GM18858 (cell line): ENCODE results near the gene TTI1.

Source experiments
- ATAC-seq: cut with Tn5 transposase; IDR thresholded peaks from one replicate; pipeline ENCODE4 v1.9.1; 2021; ENCODE audit not compliant: unreplicated experiment

Gene TTI1

DNA sequence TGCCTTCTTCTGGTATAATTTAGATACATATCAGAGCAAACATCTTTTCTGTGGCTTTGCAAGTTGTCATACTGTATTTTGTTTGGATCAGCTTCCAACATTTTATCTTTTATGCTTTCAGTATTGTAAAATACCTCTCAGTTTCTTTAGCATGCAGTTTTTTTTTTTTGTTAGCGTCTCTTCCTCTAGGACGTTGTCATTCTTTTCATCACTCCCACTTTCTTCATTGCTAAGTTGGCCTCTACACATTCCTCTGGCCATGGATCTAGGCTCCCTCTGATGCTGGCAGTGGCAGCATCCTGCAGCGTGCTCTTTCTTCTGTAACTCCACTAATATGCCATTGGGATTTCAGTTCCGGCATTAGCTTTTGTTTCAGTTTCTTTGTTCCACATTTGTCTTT, 22.0 kb upstream of the TTI1 start:
- ATAC-seq: no peak

GRCh38 chr20:38054647-38055046, 21.4 kb upstream of the TTI1 start:
- ATAC-seq: no peak

GRCh38 chr20:38052870-38053269, 19.6 kb upstream of the TTI1 start:
- ATAC-seq: no peak

GRCh38 chr20:38050686-38051085, 17.4 kb upstream of the TTI1 start:
- ATAC-seq: no peak

- no peak for ATAC-seq
Observed at GRCh38 chr20:38049800-38050199, 16.5 kb upstream of the TTI1 start.

GRCh38 chr20:38046572-38046971, 13.3 kb upstream of the TTI1 start:
- no peak for ATAC-seq

DNA sequence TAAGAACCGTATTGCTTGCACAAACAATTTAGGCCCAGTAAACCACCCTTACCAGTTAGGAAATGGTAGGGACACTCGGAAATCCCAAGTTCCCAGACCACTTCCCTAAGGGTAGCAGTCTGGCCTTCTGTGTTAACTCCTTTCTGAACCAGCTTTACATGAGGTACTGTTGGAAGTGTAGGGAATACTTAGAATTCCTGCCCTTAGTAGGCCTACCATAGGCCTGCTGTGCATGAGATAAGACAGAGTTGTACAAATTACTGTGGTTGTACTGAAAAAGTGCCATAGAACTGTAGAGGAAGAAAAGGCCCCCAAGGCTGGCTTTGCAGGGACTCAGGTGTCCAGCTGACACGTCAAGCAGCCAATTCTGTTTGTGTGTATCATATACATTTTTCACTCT, 11.4 kb upstream of the TTI1 start:
- ATAC-seq: no peak

- no peak for ATAC-seq
Observed at GRCh38 chr20:38043512-38044300, 10.4 kb upstream of the TTI1 start.

DNA sequence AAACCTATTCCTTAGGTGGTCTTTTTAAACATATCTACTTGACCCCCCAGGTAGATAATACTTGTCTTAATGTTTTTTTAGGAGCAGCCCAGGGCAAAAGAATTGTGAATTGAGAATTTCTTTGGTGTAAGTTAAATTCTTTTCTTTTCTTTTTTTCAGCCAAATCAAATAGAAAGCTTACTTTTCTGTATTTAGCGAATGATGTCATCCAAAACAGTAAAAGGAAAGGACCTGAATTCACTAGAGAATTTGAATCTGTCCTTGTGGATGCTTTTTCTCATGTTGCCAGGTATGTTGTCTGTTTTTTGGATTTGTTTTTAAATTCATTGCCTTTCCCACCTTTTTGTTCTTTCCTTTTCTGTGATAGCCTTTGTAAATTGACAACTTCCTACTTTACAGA, 7.0 kb upstream of the TTI1 start:
- no peak for ATAC-seq

DNA sequence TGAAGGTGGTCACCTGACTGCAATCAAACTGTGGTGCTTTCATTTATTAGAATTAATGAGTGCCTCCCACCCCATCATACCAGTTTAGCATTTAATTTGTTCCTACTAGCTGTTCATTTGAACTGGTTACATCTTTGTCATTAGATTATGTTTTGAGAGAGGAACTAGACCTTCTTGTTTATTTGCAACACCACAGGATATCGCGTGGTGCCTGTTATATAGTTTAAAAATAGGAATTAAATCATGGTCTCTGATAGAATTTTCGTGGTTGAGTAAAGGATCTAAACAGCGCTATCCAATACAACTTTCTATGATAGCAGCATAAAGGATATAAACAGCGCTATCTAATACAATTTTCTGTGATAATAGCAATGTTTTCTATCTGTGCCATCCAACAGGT, 3.1 kb upstream of the TTI1 start:
- no peak for ATAC-seq

DNA sequence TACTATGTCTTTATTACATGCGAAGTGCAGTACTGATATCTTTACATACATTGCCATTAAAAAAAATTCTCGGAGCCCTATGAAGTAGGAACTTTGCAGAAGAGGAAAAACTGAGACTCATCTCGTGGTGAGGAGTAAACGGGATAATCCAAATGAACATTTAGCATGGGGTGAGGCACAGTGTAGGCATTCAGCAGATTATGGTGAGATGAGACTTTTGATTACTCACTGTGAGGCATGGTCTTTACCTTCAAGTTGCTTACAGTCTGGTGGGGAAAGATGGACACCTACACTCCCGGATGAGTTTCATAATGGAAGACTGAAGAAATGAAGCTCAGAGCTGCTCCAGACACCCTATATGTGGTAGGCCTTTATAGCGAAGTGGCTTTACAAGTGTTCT, 1.7 kb upstream of the TTI1 start:
- no peak for ATAC-seq

- no peak for ATAC-seq
Observed at GRCh38 chr20:38034108-38034649, 923 bp upstream of the TTI1 start.

DNA sequence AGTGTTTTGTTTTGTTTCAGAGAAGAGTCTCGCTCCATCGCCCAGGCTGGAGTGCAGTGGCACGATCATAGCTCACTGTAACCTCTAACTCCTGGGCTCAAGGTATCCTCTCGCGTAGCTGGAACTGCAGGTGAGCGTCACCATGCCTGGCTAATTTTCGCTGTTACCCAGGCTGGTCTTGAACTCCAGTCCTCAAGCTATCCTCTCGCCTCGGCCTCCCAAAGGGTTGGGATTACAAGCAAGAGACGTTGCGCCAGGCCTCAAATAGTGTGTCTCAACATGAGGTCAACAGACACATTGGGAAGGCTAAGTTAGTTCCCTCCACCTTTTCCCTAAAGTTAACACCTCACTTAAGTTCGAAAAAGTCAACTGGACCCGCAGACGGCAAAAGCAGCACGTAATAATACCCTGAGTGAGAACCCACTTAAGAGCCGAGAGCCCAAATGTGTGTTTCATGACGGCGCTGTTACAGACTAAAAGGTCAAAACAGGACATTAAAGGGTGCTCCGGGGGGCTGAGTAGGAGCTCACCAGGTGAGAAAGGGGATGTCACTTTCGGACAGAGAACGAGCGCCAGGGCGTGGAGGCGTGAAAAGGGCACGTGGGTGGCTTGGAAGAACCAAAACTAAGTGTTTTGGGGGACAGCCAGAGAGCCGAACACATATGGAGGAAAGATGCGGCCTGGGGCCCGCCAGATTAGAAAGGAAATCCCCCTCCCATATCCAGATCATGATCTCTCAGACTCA, 499 bp downstream of the TTI1 start:
- ATAC-seq: peak; percentile 20

DNA sequence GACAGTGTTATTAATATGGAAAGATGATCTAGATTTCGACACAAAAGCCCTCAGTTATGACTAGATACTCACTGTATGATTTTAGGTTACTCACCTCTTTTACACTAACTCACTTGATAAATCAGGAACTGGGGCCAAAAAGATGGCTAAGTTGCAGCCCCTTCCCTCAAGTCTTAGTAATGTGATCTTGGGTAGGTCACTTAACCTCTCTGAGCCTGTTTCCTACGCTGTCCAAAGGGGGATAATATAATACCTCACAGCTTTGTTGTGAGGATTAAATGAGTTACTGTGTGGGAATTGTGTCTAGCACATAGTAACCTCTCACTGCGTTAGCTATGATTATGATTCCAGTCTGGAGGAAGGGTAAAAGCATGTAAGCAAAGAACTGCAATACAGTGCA, 1.3 kb downstream of the TTI1 start:
- no peak for ATAC-seq

GRCh38 chr20:38029453-38029852, 3.8 kb downstream of the TTI1 start:
- no peak for ATAC-seq

DNA sequence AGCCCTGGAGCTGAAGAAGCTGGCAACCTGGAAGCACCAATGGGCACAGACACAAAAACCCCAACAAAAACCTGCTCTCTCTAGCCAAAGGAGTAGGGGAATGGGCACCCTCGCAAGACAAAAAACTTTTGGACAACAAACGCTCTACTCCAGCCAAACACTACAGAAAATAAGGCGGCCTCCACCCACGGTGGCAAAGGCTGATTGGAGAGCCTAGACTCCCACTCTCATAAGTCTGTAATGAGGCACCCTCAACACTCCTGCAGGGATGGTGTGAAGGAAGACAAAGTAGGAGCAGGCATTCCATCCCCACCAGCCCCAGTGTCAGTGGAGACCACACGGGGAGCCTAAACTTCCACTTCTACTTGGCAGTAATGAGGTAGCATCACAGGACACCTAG, 8.8 kb downstream of the TTI1 start:
- ATAC-seq: no peak

DNA sequence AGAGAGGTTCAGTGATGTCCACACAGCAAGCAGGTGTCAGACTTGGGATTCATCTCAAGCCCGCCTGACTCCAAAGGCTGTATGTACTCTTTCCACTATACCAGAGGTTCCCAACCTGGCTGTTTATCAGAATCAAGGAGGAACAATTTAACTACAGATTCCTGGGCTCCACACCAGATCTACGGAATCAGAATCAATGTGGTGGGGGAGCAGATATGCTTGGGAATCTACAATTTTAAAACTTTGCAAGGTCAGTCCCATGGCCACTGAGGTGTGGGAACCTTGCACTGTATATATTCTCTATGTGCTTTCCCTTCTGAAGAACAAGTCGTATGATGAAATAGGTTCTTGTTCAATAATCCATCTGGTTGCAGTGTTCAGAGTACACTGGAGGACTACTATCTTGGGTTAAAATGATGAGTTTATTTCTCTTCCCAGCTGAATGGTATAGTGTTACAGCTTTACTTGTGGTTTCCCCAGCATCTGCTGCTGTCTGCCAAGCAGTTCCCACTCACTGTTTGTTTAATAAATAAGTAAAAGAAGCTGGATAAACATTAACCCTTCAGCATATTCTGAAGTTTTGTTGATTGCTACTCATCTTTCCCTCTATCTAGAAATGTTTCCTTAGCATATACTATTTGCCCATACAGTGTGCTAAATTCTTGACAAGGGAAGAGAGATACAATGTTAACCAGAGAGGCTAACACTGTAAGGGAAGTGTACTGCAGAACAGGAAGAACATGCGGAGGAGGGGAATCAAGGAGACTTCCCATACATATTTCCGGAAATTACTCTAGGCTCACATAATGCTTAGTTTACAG, 9.9 kb downstream of the TTI1 start:
- no peak for ATAC-seq

DNA sequence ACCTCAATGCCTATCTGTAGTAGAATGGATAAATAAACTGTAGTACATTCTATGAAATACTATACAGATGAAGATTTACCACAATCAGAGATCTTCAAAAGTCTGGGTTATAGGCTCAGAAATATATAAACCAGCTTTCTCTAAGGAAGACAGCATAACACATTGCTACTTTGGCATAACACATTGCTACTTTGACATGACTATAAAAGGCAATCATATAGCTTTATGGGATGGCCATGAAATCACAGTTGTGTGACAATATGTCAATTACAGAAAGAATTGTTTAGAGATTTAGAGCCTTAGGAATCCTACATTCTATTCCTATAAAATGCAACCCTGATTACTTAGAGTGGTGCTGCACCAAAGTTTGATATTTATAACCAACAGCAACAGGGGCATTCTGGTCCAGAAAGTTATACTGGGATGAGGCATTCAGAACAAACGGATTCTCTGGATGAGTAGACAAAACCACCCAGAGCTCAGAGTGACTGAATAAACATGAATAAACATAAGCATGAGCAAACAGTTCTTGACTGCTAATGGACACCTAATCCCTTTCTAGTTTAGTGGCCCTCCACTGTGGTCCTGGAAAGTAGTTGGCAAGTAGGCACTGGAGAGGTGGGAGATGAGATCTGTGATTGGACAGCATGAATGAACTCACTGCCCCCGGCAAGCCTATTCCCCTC, 12.0 kb downstream of the TTI1 start:
- no peak for ATAC-seq

GRCh38 chr20:38018385-38018784, 14.9 kb downstream of the TTI1 start:
- no peak for ATAC-seq

- ATAC-seq: no peak
Observed at GRCh38 chr20:38017959-38018358, 15.3 kb downstream of the TTI1 start.

GRCh38 chr20:38013887-38014286, 19.4 kb downstream of the TTI1 start:
- no peak for ATAC-seq
